GM21786 (cell line): ENCODE data around the gene FRMPD2.
"Not testable (repeated sequence)": the region's sequence is repeated elsewhere in the genome, so short reads cannot be mapped to it uniquely, and the experiment has no call there.

ENCODE experiments used
- ATAC-seq: cut with Tn5 transposase; IDR thresholded peaks from one replicate; pipeline ENCODE4 v1.9.1; 2021; ENCODE audit not compliant: unreplicated experiment

The FRMPD2 gene

GRCh38 chr10:48235501-48235900 lies 39.0 kb downstream of the FRMPD2 start:
- no peak for ATAC-seq

GRCh38 chr10:48234787-48235186 lies 39.7 kb downstream of the FRMPD2 start:
- ATAC-seq = no peak

- ATAC-seq = no peak
These were observed 40.2 kb downstream of the FRMPD2 start for GRCh38 chr10:48234295-48234694.

GRCh38 chr10:48233559-48234005 lies 40.9 kb downstream of the FRMPD2 start:
- ATAC-seq = no peak

GRCh38 chr10:48232717-48233447 lies 41.6 kb downstream of the FRMPD2 start:
- ATAC-seq = no peak

GRCh38 chr10:48231699-48232315 lies 42.7 kb downstream of the FRMPD2 start:
- peak; percentile 76 for ATAC-seq

GRCh38 chr10:48231178-48231577 lies 43.3 kb downstream of the FRMPD2 start:
- peak; percentile 47 for ATAC-seq

- no peak for ATAC-seq
These were observed 47.3 kb downstream of the FRMPD2 start for GRCh38 chr10:48227213-48227612.

- no peak for ATAC-seq
These were observed 49.4 kb downstream of the FRMPD2 start for GRCh38 chr10:48224979-48225560.

GRCh38 chr10:48224296-48224695 lies 50.2 kb downstream of the FRMPD2 start:
- ATAC-seq = no peak

GRCh38 chr10:48221814-48222213 lies 52.7 kb downstream of the FRMPD2 start:
- ATAC-seq = no peak

GRCh38 chr10:48221031-48221430 lies 53.5 kb downstream of the FRMPD2 start:
- ATAC-seq = not testable (repeated sequence)

GRCh38 chr10:48219194-48219593 lies 55.3 kb downstream of the FRMPD2 start:
- no peak for ATAC-seq

GRCh38 chr10:48216744-48217143 lies 57.8 kb downstream of the FRMPD2 start:
- no peak for ATAC-seq

GRCh38 chr10:48216204-48216505 lies 58.3 kb downstream of the FRMPD2 start:
- ATAC-seq = no peak

- ATAC-seq = no peak
These were observed 58.9 kb downstream of the FRMPD2 start for GRCh38 chr10:48215486-48216203.

GRCh38 chr10:48214716-48215485 lies 59.6 kb downstream of the FRMPD2 start:
- ATAC-seq = no peak

- no peak for ATAC-seq
These were observed 61.4 kb downstream of the FRMPD2 start for GRCh38 chr10:48213047-48213446.

GRCh38 chr10:48211777-48212176 lies 62.7 kb downstream of the FRMPD2 start:
- no peak for ATAC-seq

- ATAC-seq = no peak
These were observed 63.5 kb downstream of the FRMPD2 start for GRCh38 chr10:48210966-48211365.

- ATAC-seq = no peak
These were observed 64.1 kb downstream of the FRMPD2 start for GRCh38 chr10:48210391-48210790.
